ENCODE data around the gene ADAM15. TPM values are rescaled to one million over a fixed set of nuclear protein-coding genes. Genes with fewer than 3 reads are reported as not detected.

ADAM15 gene
- total RNA-seq, 1 donor from 2014 or later = 22.1 TPM

GRCh38 chr1:155077346-155077745 lies 26.2 kb downstream of the ADAM15 start:
- peak overlapping the region; percentile 51 for H3K4me3 Mint-ChIP-seq (ENCODE audit: low read depth)
- H3K27ac Mint-ChIP-seq = no peak overlapping the region
- H3K27me3 Mint-ChIP-seq = peaks cover 23% of the 10 kb centered on the region

GRCh38 chr1:155077758-155078445 lies 26.8 kb downstream of the ADAM15 start:
- TF ChIP-seq CTCF (IDR thresholded peaks at IDR 0.05; ENCODE audit: unreplicated experiment) = no peak
- H3K4me3 Mint-ChIP-seq (ENCODE audit: low read depth) = peak overlapping the region; percentile 83
- no peak for DNase-seq (ENCODE audit: low spot score, unreplicated experiment)

More at GRCh38 chr1:155077346-155077745, 26.2 kb downstream of the ADAM15 start:
- DNase-seq (ENCODE audit: low spot score, unreplicated experiment) = no peak
- peaks cover 25% of the 10 kb centered on the region for H3K4me1 Mint-ChIP-seq (ENCODE audit: low read depth)
- H3K36me3 Mint-ChIP-seq (ENCODE audit: insufficient read depth) = no peaks in the 10 kb centered on the region
- no peak for TF ChIP-seq CTCF (IDR thresholded peaks at IDR 0.05; ENCODE audit: unreplicated experiment)
- H3K9me3 Mint-ChIP-seq (ENCODE audit: low read depth) = no peaks in the 10 kb centered on the region

DNA sequence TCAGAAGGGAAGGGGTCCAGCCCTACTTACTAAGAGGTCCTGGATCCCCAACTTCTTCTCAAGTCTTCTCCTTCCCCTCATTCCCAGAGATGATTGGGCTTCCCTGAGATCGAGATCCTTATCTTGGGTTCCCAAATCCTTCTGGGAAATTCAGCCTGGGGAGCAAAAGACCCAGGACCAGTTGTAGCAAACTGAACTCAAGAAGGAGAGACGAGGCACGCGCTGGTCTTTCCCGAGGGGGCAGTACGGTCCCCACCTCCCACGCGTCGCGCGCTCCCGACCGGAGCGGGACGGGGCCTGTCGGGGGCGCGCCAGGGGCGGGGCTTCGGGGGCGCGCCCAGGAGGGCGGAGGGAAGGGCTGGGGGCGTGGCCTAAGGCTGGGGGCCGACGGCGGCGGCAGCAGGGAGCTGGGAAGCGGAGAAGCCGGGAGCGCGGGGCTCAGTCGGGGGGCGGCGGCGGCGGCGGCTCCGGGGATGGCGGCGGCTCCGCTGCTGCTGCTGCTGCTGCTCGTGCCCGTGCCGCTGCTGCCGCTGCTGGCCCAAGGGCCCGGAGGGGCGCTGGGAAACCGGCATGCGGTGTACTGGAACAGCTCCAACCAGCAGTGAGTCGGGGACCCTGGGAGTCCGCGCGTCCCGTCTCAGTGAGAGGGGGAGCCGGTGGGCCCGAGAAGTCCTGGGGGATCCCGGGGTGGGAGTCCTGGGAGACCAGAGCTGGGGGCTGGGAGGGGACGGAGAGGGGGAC lies 27.5 kb downstream of the ADAM15 start, which contains the start of gene EFNA3:
EFNA3 (plus strand) TSS at position 369 of the 741 bp plus-strand sequence; CDS start at position 474, 105 bp downstream.
- Mint-ChIP-seq H3K36me3 (ENCODE audit: insufficient read depth) (no peaks in the 10 kb centered on the region), H3K27ac (peak within 1 kb of the TSS; percentile 86), H3K4me3 (ENCODE audit: low read depth) (peak within 1 kb of the TSS; percentile 83), H3K4me1 (ENCODE audit: low read depth) (peaks cover 29% of the 10 kb centered on the region), H3K9me3 (ENCODE audit: low read depth) (no peaks in the 10 kb centered on the region), H3K27me3 (peaks cover 29% of the 10 kb centered on the region)
- DNase-seq (ENCODE audit: low spot score, unreplicated experiment) = no peak
- TF ChIP-seq CTCF (IDR thresholded peaks at IDR 0.05; ENCODE audit: unreplicated experiment) = no peak

More at GRCh38 chr1:155077758-155078445, 26.8 kb downstream of the ADAM15 start:
- Mint-ChIP-seq H3K4me1 (ENCODE audit: low read depth) (peaks cover 28% of the 10 kb centered on the region), H3K9me3 (ENCODE audit: low read depth) (no peaks in the 10 kb centered on the region), H3K27ac (peak overlapping the region; percentile 5), H3K36me3 (ENCODE audit: insufficient read depth) (no peaks in the 10 kb centered on the region), H3K27me3 (peaks cover 25% of the 10 kb centered on the region)

GRCh38 chr1:155079210-155079486 lies 28.0 kb downstream of the ADAM15 start:
- no peaks in the 10 kb centered on the region for H3K9me3 Mint-ChIP-seq (ENCODE audit: low read depth)
- H3K27me3 Mint-ChIP-seq = peaks cover 34% of the 10 kb centered on the region
- H3K27ac Mint-ChIP-seq = peak overlapping the region; percentile 86
- no peak for DNase-seq (ENCODE audit: low spot score, unreplicated experiment)
- no peak for TF ChIP-seq CTCF (IDR thresholded peaks at IDR 0.05; ENCODE audit: unreplicated experiment)
- no peaks in the 10 kb centered on the region for H3K36me3 Mint-ChIP-seq (ENCODE audit: insufficient read depth)
- H3K4me3 Mint-ChIP-seq (ENCODE audit: low read depth) = peak overlapping the region; percentile 83
- peaks cover 31% of the 10 kb centered on the region for H3K4me1 Mint-ChIP-seq (ENCODE audit: low read depth)

- TF ChIP-seq CTCF (IDR thresholded peaks at IDR 0.05; ENCODE audit: unreplicated experiment) = no peak
- Mint-ChIP-seq H3K27me3 (peaks cover 37% of the 10 kb centered on the region), H3K27ac (peak overlapping the region; percentile 86), H3K4me1 (ENCODE audit: low read depth) (peaks cover 36% of the 10 kb centered on the region), H3K9me3 (ENCODE audit: low read depth) (no peaks in the 10 kb centered on the region), H3K4me3 (ENCODE audit: low read depth) (peak overlapping the region; percentile 83), H3K36me3 (ENCODE audit: insufficient read depth) (no peaks in the 10 kb centered on the region)
- no peak for DNase-seq (ENCODE audit: low spot score, unreplicated experiment)
These were observed 28.6 kb downstream of the ADAM15 start for GRCh38 chr1:155079487-155080311.

Measured in progenitor cell of endocrine pancreas (in vitro differentiated cells).